KG1 (cell line): ENCODE results near the gene DTWD1.
"Not testable (repeated sequence)": the region's sequence is repeated elsewhere in the genome, so short reads cannot be mapped to it uniquely, and the experiment has no call there.

Experiments used
- DNase-seq: peaks from one replicate; lab custom pipeline; 2025; lab: John Stamatoyannopoulos, UW

Gene DTWD1

DNA sequence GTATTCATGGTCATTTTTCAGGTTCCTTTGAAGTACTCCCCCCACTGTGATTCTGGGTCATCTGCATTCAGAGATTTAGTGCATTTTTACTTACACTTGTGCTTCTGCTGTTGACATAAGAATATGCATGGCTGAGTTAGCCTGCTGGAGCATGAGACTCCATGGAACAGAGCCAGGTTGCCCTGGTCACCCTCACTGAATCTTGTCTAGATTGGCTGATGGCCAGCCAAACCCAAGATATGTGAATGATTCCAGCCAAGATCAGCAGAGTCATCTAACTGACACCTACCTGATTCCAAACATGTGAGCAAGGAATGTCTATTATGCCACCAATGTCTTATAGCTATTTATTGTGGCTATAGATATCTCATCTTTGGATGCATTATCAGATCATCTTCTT is 25.1 kb downstream of the DTWD1 start:
- DNase-seq: no peak

DNA sequence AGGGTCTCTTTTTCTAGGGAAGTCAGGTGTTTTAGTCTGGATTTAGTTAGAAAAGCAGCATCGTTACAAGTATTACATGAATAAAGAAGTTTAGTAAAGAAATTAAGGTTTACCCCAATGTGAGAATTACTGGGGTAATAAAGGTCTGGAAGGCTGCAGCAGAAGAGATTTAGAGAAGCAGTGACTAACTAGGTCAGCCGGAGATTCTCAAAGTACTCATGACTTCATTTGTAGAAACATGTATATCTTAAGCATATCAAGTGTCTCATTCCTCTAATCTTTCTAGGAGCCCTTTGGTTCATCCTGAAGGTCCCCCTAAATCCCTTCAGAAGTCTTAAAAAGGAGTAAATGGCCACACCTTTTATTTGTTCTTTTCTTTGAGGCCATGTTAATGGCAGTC is 26.0 kb downstream of the DTWD1 start:
- DNase-seq: no peak

DNA sequence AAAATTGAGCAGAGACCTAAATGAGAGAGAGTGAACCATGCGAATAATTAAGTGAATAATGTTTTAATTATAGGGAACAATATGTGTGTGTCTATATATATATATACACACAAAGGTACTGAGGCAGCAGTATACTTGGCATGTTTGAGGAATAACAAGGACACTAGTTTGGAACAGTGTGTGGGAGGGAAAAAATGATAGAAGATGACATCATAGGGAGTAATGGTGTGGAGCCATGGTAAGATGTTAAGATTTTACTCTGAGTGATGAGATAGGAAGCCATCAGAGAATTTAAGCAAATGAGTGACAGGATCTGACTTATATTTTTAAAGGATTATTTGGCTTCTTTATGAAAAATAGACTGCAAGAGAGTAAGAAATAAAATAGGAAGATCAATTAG is 29.1 kb downstream of the DTWD1 start:
- no peak for DNase-seq

DNA sequence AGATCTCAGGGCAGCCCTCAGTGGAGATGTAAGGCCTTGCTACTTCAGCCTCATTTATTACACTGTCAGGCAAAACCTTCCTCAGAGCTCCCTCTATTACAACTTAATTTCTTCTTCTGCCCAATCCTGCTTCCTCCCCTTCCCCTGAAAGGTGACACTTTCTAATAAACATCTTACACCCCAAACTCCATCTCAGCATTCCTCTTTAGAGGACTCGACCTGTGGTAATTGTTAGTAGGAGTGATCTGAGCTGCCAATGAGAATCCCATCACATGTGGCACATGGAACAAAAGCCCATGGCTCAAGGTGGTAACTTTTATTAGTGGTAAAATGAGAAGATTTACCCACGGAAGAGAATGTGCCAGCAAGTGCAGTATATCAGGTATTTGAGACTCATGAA is 29.8 kb downstream of the DTWD1 start:
- no peak for DNase-seq

DNA sequence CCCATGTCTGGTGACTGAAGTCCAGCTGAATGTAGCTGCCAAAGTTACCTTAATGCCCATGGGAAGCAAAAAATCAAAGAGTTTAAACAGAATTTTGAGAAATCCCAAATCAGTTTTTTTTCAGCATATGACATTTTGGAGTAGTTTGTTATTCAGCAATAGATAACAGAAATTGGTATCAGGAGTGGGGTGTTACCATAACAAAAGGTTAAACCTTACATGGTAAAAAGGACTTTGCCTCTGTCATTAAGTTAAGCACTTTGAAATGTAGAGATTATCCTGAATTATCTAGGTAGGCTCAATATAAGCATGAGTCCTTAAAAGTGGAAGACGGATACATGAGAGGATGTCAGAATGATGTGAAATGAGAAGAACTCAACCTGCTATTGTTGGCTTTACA is 32.1 kb downstream of the DTWD1 start:
- DNase-seq: no peak

DNA sequence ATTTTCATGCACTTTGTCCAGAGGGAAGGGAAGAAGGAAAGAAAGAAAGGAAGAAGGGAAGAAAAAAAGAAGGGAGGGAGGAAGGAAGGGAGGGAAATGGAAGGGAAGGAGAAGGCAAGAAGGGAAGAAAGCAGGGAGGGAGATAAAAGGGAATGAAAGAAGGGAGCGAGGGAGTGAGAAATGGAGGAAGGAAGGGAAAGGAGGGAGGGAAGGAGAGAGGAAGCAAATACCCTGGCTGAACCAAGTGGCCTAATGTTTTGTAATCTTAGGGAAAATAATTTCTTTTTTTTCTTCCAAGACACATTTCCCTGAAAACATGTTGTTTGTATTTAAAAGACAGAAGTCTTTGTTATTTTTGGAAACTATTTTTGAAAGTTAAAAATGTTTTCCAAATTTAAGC is 35.9 kb downstream of the DTWD1 start:
- no peak for DNase-seq

DNA sequence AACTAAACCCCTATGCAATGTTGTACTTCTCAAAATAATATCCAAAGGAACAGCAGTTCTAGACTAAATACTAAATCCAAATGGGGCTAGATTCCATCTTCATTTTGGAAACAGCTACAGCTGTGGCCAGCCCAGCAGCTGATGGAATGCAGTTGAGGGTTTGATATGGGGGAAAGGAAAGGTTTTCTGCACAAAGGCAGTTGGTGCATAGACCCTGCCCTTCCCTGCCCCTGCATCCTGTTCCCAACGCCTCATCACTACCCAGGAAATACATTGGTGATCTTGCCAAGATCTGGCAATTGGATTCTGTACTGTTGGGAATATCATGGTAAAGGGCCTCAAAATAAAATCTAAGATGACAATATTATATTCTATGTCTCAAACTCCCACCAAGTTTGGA is 43.9 kb downstream of the DTWD1 start:
- no peak for DNase-seq

DNA sequence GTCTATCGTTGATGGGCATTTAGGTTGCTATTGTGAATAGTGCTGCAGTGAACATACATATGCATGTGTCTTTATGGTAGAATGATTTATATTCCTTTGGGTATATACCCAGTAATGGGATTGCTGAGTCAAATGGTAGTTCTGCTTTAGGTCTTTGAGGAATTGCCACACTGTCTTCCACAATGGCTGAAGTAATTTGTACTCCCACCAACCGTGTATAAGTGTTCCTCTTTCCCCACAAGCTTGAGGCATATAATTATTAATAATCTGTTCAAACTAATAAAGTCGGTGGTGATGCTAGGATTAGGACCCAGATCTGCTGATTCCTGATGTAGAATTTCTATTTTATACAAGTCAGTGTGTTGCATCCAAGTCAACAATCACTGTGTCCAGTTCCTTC is 45.6 kb downstream of the DTWD1 start:
- not testable (repeated sequence) for DNase-seq

DNA sequence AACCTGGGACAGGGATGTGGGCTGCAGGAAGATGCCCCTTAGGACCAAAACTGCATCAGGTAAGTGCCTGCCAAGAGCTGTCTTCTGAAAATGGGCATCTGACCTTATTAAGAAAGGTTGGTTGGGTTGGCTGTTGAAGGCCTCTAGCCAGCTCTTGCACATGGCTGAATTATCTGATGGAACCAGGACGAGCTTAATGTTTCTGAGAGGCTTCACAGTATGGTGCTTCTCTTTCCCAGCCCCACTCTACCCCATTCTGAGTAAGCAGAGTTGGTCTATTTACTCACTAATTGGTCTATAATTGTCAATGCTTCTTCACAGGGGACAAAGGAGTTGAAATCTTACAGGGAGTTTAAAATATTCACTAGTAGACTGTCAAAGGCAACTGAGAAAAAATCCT is 48.4 kb downstream of the DTWD1 start:
- no peak for DNase-seq

DNA sequence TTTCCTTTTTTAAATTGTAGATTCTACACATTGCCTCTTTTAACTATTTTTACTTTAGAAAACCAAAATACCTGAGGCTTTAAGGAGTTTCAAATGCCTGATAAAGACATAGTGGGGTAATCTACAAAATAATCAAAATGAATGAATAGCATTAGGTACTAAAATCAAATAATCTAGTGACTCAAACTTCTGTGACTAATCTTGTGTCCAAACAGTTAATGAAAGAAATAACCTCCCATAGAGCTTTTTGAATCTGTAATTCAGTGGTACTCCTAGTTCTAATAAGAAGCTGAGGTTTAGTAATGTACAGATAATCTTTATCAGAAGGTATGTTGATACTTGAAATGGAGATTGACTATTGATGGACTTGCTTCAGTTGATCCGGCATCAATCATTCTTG is 53.0 kb downstream of the DTWD1 start:
- DNase-seq: no peak

DNA sequence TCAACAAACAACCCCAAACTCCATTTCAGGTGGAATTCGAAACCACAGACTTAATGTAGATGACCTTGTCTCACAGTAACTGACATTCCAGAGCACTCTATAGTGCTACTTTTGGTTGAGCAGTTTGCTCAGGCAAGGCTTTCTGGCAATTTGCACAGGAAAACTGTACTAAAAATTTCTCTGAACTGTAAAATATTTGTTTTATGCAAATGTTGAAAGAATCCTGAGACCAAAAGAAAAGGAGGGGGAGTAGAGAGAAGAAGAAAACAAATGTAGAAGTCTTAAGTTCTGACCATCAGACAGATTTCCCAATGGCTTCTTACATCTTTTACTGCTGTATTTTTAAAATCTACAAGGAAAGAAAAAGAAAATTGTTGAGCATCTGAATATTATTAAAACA is 53.5 kb downstream of the DTWD1 start:
- DNase-seq: no peak

DNA sequence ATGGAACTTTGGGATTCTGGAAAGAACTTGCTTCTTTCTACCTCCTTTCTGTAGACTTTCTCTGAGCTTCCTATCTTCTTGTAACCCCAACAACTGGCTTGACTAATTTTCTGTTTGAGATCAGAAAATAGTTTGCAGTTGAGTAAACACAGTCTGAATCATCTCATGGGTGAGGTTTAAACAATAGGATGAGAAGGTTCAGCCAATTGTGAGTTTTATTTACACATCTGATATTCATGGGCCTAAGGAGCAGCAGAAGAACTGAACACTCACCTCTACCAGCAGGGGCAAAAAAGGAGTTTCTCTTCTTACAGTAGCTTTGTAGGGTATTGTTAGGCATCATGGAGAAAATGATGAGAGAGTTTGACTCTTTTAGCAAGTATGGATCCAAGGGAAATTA is 54.2 kb downstream of the DTWD1 start:
- DNase-seq: no peak

DNA sequence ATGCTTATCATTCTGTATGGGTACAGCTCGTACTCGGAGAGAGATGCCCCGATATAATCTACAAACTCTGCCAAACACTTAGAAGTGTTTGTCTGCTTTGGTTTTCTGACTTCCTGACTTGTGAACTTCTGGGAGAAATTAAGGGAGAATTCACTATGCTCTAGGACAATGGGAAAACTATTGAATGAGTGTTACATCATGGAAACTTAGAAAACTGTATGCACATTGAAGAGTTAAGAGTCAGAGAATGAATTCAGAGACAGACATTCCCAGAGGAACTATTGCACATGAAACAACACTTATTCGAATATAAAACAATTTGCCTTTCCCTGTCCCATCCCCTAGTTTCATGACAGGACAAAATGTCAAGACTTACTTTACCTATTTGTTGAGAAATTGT is 57.8 kb downstream of the DTWD1 start:
- no peak for DNase-seq

DNA sequence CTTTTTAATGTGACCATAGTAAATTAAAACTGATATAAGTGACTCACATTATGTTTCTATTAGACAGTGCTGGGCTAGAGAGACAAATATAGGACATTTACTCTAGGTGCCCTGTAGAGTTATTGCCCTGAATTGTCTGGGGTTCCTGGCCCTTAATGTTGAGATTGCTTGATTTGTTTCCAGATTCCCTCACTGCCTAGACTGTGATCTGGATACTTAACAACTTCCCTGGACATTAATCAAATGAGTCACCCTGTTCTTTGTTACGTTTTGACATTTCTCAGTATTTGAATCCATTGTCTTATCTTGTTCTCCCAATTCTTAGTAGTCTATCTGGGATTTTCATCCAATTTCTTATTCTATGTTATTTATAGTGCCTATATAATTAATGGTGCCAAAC is 65.8 kb downstream of the DTWD1 start:
- DNase-seq: no peak

DNA sequence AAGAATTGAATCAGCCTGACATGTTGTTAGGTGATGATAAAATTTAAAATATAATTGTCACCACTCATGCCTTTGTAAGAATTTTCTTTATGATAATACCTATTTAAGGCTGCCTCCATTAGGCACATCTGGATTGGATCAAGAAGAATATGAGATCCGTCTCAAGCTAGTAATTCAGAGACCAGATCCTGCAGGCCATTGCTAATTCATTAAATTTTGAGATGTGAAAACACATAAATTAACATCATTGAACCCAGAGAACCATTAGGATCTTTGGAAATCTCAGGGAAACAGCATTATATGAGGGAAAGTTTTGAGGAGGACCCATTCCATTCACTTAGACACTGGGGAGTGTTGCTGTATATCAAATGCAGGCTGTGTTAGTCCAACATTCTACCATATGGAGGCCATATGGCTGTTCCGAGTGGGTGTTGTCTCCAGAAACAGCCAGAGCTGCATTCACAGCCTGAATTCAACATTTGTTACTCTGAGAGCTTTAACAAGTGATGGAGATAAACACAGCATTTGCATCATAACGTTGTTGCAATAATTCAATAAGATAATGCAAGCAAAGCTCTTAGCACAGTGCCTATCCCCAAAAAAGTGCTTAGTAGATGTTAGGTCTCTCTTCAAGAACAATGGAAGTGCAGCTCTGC is 67.4 kb downstream of the DTWD1 start:
- DNase-seq: no peak

DNA sequence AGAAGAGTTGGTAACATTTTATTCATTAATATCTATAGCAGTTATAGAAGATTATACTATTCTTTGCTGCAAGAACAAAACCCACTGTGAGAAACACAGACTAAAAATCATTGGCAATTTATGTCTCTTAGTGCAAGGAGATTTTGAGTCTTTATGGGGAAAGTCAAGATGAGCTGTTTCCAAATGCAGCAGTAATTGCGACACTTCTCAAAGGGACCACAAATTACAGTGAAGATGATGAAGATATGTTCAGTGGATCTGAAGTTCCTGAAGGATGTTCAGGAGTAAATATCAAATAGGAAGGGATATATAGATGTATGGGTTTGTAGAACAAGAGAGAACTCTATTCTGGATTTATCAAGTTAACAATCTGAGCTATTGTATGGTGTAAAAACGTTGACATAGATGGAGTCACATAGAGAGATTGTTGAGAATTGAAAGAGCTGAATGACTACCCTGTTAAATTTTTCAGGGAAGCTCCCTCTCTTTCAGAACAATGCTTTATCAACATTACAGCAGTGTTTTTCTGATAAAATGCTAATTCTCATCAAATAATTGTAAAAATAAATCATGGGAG is 71.8 kb downstream of the DTWD1 start:
- no peak for DNase-seq

DNA sequence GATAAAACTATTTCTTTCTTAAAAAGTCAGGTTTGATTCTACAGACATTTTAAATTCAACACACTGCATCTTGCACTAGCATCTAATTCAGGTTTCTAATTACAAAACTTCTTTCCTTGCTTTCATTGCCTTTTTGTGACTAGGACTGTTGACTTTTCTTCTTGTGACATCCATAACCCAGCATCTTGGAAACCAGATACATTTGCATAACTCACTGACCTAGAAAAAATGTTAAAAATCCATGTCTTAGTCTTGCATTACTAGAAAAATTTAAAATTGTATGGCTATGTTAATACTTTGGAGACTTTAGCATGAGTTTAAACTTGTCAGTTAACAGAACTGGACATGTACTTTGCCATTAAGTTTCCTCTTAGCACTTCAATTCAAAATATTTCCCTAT is 72.7 kb downstream of the DTWD1 start:
- DNase-seq: no peak

DNA sequence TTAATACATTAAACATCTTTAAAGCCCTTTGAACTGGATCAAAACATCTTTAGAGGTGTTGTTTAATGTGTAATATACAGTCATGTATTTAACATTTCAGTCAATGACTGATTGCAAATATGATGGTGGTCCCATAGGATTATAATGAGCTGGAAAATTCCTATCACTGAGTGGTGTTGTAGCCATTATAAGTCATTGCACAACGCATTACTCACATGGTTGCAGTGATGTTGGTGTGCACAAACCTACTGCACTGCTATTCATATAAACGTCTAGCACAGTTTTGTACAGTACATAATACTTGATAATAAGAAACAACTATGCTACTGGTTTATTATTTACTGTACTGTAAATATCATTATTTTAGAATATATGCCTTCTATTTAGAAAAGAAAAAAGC is 75.6 kb downstream of the DTWD1 start:
- DNase-seq: no peak

DNA sequence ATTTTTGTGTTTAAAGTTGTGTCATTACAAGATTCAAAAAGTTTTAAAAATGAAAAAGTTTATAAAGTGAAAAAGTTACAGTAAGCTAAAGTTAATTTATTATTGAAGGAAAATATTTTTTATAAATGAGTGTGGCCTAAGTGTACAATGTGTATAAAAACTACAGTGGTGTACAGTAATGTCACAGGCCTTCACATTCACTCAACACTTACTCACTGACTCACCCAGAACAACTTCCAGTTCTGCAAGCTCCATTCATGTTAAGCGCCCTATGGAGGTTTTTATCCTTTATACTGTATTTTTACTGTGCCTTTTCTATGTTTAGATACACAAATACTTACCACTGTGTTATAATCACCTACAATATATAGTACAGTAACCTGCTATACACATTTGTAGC is 76.3 kb downstream of the DTWD1 start:
- no peak for DNase-seq

DNA sequence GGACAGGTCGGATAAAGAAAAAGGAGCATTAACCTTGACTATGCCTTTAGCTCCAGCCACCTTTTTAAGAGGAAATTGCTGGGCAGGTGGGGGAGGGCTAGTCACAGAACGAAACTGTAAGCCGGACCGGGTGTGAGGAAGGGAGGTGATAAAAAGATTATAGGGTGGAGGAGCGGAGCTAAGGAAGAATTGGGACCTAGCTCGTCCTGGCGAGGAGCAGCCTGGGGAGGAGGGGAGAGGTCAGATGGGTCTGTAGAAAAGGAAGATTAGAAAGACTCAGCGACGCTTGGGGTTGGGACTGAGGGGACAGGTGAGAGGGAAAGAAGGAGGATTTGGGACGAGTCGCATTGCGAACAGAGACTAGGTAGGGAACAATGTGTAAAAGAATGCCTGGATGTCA is 82.1 kb downstream of the DTWD1 start:
- not testable (repeated sequence) for DNase-seq
